ENCODE results near the gene CBX6.
A peak's percentile ranks its signal among the peaks of the same experiment; 100 is the strongest.

The CBX6 gene

DNA sequence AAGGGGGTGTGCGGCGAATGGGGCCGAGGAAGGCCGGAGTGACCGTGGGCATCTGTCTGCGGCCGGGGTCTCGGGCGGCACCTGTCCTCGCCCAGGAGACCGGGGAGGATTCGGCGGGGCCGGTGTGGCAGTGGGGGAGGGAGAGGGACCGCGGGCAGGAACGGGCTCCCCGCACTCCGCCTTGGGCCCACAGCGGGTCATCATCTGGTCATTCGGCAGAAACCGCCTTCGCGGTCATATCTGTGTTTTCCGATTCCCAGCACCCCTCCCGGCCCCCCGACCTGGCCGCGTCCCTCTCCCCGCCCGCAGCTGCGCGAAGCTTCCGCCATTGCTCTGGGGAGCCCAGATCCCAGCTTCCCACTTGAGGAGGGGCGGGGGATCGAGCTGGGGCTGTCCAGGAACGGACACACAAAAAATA, 824 bp upstream of the CBX6 start:
- no peak for DNase-seq

DNA sequence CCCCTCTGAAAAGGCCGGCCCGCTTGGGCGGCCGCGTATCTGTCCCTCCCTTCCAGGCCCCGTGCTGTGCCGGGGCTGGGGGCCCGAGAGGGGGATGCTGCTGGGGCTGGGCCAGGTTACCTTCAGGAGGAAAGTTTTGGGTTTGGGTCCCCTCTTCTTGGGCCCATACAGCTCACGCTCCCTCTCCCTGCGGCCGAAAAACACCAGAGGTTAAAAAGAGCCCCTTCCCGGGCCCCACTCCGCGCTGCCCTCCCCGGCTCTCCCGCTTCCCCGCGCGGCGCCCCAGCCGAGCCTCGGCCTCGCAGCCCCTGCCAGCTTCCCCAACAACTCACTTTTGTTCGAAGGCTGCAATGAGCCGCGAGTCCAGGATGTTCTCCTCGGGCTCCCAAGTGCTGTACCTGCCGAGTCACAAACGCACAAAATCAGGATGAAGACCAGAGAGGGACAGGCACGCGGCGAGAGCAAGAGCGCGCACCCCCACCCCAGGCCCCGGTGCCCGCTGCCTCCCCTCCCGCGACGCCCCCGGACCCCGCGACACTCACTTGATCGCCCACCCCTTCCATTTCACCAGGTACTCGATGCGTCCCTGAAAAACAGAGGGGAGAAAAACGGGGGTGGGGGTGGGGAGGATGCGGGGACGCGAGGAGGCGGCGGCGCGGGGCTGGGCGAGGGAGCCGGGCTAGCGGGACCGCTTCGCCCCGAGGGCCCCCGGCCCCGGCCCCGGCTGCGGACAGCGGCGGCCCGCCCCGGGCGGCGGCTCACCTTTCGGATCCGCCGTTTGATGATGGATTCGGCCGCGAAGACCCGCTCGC, 450 bp downstream of the CBX6 start:
- no peak for DNase-seq

DNA sequence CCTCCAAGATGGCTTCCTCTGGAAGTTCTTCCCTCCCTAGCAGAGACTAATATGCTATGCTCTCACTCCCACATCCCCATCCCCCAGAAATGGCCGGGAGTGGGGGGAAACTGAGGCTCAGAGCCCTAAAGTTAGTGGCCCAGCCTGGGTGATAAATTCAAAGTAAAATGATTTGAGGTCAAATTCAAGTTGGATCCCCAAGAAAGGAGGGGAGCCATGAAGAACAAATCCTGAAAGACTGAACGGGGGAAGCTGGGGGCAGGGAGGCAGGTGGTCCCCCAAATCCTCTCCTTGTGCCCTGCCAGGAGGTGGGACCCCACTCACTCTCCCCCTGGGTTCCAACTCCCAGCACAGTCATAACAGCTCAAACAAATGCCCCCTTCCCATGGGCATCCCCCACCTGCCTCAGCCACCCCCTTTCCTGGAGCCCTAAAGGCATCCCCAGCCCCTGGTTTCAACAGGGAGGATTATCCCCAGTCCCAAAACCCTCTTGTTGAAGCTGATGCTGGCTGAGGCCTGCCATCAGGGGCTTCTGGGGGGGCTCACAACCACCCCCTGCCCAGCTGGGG, 1.1 kb downstream of the CBX6 start:
- no peak for DNase-seq

DNA sequence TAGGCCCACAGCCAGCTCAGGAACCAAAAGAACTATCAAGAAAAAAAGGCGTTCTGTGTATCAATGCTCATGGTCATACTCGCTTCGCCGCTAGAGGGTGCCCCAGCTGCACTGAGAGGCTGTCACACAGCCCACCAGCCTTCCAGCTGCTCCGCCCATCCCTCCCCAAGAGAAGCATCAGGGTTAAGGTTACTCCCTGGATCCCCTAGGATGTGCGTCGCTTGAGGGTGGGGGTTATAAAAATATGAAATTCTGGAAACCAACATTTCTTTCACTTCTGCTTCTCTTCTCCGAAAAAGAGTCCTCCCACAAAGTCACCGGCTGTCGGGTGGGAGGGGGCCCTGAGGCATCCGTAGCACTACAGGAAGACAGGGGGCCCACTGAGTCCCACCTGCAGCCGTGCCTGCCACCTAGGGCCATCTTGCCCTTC, 1.7 kb downstream of the CBX6 start:
- peak; percentile 67 for DNase-seq

DNA sequence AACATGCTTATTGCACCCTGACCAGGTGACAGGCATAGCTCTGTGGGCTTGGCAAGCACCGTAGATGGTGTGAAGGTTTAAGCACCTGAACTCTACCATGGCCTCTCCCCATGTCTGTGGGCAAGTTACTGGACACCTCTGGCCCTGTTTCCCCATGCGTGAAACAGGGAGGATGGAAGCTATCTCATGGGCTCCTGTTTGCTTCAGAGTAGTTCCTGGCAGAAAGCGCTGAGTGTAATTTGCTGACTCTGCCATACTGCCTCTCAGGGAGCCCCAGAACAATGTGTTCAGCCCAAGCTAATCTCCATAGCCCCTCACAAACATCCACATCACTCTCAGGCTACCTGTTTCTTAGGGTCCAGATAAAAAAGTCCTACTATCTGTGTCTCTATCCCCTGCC, 2.4 kb downstream of the CBX6 start:
- DNase-seq = no peak

DNA sequence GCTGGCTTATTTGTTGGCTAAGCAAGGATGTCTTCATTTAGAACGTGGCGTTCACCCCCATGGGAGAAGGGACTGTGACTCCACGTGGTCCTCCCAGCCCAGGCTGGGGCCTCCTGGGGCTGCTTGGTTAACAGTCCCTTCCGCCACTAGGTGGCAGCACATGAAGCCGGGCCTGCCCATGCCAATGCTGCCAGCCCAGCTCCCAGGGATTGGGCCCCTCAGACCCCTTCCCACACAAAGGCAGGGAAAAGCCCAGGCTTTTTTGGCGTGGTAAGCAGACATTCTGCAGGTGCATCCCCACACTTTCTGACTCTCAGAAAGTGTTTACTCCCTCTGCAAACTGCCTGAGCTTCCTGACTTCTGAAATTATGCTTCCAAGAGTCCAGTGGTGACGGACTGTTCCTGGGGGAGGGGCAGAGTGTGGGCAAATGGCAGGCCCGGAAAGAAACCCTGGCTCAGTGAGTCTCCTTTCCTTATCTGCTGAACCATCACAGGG, 3.1 kb downstream of the CBX6 start:
- peak; percentile 68 for DNase-seq

DNA sequence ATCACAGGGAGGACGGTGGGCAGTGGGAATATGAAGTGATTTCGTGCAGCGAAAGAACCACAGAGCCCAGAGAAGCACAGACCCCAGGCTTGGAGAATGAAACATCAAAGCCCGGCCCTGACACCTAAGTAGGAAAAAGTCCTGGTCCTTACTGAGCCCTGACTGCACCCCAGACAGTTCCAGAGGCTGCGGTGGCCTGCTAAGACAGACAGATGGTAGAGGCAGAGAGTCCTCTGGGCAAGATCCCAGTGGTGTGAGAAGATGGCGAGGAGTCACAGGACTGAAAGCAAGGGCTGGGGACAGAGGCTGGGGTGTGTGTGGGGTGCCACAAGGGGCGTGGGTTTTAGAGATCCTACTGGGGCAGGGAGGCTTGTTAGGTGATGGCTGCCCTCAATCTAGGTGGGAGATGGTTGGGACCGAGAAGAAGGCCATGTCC, 3.7 kb downstream of the CBX6 start:
- no peak for DNase-seq

DNA sequence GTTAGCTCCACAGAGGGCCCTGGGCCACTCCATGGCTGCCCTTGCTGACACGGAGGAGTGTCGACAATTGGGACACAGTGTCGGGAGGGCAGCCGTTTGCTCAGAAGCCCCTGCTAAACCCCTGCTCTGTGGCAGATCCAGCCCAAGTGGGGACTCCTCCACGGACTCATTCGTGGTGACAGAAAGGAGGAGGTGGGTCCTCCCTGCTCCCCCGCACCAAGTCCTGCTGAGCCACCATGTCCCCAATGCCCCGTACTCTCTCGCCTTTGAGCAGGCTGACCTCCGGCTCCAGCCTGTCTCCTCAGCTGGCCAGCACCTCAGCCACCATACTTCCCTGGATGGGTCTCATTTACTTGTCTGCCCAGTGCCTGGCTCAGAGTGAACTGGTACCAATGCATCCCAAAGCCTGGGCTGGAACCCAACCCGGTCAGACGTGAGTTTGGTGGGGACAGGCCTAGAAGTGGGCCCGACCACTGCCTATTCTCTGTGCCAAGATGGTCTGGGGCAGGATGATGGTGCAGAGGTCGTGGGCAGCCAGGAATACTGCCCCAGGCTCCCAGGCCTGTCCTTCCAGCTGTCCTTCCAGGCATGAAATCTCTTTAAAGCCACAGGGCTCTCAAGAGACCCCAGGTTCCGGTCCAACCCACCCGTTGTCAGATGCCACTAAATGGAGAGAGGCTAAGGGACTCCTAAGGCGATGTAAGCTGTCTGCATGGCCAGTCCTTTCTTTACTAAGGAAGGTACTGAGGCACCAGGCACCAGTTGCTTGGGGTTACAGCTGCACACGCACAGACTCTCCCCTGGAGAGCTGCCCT, 4.3 kb downstream of the CBX6 start:
- DNase-seq = no peak

DNA sequence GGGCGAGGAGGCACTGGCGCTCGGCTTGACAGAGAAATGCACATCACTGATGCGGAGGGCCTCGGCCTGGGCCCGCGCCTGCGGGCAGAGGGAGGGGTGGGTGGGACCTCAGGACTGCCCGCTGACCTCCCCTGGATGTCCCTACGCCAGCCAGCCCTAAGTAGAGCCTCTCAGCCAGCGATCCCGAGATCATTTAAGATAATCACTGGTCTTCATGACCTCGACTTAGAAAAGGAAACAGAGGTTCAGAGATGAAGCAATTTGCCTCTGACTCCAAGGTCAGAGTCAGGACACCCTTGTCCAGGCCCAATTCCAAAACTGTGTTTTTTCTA, 4.9 kb downstream of the CBX6 start:
- DNase-seq = no peak

DNA sequence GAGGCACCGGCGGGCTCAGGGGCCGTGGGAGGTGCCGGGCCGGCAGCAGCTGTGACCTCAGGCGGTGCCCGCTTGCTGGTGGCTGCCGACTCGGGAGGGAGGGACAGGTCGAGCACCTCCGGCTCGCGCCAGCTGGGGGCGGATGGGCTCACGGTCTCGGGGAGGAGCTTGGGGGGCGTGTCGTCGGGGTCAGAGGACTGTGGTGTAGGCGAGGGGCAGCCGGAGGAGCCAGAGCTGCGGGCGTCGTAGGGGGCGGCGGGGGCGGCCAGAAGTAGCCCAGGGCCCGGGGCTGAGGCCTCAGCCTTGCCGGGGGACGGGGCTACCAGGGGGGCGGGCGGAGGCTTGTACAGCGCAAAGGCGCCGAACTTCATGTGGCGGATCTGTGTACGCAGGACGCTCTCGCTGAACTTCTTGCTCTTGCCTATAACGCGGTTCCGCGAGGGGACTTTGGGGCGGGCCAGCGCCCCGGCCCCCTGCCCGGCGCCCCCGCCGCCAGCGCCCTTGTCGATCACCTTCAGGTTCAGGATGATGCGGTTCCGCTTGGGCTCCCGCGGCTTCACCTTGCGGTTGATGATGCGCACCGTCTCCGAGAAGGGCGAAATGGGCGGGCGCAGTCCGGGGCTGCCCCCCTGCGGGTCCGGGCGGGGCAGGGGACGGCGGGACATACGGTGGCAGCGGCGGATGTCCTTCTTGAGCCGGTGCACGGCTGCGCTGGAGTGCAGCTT, 5.5 kb downstream of the CBX6 start:
- DNase-seq = no peak

DNA sequence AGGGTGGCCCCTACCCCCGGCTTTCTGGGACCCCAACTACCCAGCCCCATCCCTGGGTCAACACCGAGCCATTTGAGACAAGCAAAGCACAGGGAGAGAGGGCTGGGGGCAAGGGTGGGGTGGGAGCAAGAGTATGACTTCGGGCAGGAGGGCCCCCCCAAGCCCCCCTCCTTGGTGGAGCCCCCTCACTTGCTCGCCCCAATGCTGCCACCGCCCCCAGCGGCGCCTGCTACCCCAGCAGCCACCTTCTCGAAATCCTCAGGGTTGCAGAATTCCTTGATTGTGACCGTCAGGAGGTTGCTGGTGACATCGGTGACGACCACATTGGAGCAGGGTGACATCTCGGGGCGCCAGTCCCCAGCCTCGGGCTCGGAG, 6.0 kb downstream of the CBX6 start:
- DNase-seq = no peak

DNA sequence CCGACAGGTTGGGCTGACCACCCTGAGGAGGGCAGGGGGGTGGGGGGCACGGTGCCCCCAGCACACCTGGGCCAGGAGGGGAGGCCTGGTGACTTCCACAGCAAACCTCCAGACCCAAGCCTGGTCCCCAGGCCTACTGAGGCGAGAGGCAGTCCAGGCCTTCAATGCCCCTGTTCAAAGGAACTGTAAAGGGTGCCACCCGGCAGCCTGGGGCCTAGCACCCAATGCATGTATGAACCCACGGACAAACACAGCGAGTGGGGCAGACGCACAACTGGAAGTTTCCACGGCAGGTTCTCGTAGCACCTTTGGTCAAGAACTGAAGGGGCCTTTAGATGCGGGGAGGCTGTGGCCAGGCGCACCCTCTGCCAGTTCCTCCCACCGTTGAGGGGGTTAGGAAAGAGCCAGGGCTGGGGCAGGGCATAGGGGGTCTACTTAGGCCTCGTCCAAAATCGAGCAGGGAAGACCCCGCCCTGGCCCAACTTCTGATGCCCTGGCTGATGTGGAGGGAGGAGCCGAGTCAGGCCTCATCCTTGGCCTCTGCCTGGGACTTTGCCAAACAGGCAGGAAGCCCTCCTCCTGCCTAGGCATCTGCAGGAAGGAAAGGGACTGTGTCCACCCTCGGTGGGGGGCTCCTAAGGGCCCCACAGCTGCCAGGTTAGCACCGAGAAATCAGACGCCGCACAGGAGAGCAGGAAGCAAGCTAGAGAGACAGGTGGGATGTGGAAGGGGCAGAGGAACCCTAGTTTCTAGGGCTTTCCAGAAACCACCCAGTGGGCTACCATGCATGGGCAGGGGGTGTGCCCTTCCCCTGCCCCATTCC, 6.6 kb downstream of the CBX6 start:
- DNase-seq = no peak

DNA sequence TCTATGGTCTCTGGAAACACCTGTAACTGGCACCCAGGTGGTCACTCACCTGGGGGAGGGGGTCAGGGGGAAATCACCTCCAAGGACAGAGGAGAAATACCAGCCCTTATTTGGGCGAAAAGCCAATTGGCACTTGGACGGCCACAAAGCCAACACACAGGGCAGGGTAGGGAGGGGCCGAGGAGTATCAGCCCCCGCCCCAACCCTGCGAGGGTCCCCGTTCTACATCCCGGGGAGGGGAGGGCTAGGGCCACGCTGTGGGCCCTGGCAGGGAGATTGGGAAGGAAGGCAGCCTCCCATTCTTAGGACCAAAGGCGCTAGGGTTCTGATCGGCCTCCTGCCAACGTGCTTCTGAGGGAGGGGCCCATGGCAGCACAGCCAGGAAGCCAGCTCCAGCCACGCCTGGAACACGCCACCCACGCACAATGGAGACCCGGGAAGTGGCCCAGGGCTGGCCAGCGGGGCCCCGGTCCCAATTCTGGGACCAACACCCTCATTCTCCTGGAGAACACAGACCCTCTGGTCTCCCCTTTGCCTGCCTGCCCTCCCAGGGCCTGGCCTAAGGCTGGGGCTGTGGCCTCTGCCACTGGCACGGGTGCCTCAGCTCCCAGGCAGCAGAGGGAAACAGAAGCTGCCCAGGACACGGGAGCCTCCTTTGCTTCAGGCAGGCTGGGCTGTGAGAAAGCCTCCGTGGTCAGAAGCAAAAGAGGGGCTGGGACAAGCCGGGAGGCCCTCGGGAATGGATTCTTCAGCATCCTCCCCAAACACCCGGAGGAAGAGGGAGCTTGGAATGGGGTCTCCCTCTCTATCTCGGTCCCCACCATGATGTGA, 7.4 kb downstream of the CBX6 start:
- no peak for DNase-seq

DNA sequence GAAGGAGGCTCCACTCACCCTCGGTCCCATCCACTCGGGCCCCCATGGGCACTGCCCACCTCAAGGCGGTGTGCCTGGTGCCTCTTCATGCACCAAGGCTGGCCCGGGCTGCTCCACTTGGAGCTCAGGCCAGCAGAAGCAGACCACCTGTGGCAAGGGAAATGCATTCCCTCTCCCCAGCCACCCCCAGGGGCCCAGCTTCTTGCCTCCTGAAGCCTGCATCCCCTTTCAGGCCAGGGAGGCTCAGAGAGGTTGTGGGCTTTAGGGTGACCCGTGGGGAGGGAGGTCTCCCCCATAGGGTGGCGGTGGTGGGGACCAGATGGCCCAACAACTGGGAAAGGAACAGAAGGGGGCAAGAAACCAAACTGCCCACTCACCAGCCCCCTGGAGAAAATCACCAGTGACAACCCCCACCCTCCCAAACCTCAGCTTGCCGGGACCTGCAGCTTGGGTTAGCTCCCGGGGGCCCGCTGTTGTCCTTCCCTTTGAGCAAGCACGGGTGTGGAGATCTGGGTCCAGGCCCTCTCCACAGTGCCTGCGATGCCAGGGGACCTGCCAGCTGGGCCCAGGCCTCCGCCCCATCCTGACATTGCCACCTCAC, 8.4 kb downstream of the CBX6 start:
- DNase-seq = no peak

DNA sequence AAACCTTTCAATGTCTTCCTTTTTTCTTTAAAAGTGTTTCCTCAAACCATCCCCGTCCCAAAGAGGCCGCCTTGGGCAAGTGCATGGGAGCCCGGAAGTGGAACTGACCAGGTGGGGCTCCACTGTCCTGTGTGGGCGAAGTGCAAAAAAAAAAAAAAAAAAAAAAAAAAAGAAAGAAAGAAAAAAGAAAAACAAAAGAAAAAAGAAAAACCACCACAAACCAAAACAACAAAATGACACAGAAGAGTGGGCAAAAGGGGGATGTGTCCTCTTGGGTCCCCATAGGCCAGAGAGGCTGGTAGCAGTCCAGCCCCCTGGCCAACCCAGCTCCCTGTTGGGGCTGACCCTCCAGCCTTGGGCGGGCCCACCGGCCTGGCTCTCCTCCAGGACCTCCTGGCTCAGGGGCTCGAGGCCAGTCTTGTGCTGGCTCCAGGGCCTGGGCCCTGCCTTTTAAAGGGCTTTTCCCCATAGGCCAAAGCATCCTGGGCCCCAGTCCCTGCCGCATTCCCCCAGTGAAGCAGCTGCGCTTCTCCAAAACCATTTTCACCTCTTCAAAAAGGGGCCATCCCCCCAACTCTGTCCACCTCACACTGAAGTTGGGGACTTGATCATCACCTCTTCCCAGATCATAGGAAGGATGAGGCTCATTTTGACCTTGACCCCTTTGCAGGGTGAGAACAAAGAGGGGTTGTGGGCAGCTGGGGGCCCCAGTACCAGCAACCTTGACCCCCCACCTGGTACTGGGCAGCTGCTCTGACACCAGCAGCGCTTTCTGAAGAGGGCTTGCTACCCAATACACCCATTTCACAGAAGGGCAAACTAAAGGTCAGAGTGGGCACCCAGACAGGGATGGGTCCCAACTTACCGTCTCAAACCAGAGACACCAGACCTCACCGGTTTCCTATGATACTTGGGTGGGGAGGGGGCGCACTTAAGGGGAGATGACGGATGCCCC, 9.4 kb downstream of the CBX6 start:
- no peak for DNase-seq

DNA sequence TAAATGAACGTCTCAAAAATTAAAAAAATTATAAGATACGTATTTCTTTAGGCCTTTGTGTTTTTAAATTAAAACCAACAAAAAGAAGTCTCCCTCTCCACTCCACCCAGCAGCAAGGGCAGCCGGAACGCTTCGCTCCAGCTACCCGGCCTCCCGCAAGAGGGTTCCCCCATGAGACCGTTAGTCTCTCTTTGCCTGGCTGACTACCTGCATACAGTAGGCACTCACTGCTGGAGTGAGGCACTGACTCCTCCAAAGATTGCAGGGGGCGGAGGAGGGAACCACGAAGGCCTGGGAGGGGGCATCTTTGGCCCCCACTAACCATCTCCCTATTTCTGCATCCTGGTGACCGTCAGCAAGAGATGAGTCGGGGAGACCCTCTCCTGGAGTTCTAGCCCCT, 10.1 kb downstream of the CBX6 start:
- no peak for DNase-seq

DNA sequence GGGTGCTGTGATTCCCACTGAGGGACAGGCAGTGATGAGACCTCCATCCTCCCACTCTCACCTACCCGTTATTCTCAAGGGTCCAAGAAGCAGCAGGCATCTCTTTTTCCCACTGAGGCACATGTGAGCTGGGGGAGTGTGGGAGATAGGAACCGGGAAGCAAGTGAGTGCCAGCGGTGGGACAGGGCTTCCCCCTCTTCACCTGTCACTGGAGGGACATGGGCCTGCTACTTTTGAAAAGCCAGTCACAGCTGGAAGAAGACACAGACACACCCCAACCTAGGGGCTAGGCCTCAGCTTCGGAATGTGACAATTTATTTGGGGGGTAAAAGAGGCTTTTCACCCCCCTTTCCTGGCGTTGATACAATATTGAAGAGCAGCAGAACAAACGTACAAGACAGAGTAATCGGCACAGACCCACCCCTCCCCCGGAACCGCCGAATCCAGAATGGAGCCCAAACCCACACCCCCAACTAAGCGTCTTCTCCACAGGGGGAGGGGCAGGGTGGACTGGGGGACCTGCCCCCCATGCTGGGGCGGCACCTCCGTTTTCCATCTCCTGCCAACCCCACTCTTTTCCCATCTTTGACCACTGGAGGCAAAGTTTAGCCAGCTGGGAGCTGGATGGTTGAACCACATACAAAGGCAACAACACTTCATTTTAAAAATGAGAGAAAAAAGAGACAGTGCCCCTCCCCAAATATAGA, 10.7 kb downstream of the CBX6 start:
- DNase-seq = no peak

DNA sequence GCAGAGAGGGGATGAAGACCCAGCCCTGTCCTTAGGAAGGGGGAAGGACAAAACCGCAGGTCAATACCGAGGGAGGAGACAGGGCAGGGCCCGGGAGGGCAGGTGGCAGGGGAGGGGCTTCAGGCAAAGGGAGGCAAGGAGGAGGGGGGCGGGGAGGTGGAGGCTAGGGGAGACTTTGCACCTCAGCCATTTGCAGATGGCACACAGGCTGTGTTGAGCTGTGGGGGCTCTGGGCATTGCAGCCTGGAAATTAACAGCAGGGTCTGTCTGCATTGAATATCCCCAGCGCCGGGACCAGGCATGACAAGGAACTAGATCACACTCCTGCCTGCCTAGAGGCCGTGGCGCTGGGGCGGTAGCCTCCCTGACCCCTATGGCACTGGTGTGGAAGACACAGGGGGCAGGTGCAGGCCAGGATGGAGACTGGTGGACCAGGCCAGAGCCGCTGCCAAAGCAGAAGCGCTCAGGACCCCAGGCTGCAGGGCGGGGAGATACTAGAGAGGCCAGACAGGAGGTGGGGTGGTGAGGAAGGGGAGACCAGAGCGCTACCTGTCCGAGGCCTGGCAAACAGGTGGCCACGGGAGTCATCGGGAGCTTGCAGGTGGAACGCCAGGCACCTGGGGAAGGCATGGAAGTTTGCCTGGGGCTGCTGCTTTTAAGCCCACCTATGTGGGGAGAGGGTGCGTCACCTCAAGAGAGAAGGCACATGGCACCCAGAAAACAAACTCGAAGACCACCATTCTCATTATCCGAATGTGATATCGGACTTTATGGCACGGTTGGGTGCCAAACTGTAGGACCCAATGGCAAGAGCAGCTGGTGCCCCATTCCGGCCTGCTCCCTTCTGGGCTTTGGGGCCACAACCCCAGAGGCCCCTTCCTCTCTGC, 11.5 kb downstream of the CBX6 start:
- no peak for DNase-seq
